ENCODE data around the gene MCOLN3.
"Not testable (repeated sequence)": the region's sequence is repeated elsewhere in the genome, so short reads cannot be mapped to it uniquely, and the experiment has no call there.

The MCOLN3 gene

DNA sequence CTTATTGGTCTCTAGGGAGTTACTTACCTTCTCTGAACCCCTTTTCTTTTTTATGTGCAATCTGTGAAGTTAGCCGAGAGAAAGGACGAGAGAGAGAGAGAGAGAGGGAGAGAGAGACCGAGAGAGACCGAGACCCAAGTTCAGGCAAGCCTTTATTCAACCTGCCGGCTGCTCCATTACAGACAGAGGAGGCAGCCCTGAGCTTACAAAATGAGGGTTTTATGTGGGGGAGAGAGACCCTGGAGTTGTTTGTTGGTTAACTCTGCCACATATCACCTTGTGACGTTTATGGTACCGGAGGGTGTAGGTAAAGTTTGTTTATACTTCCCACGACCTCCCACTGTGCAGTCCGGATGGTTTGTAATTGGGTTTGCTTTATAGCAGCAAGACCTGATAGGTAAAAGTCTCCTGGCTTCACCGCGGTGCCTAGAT, 1.5 kb upstream of the MCOLN3 start:
- DNase-seq (ENCODE audit: low read depth): no peak

DNA sequence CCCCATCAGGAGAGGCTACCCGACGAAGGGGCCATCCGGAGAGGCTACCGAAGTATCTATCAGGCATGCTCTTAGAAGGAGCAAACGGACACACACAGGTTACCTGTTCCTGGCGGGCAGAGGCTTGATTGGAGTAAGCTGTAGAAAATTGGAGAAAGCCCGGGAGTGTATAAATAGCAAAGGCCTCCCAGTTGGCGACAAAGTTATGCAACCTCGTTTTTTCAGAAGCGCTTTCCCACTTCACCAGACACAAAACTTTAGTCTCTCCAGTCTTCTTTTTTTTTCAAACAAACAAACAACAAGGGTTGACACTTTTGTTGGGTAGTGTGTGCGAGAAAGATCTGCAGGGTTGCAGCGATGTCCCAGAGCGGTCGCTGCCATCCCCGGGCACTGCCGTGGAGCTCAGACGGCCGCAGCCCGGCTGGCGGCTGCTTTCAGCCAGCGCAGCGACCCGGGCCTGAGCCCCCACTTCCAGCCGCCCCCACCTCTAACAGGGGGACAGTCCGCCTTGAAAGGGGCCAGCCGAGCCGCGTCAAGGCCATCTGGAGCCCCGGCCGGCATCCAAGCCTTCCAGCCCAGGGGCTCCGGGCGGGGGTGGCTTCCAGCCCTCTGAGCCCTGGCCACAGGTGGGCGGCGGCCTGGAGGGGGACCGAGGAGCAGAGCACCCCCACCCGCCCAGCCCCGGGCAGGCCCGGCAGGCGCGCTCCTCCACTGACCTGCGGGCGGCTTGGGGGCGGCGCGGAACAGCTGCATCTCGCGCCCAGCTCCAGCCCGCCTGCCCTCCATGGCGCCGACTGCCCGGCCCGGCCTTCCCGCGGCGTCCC, 616 bp downstream of the MCOLN3 start:
- no peak for DNase-seq (ENCODE audit: low read depth)

DNA sequence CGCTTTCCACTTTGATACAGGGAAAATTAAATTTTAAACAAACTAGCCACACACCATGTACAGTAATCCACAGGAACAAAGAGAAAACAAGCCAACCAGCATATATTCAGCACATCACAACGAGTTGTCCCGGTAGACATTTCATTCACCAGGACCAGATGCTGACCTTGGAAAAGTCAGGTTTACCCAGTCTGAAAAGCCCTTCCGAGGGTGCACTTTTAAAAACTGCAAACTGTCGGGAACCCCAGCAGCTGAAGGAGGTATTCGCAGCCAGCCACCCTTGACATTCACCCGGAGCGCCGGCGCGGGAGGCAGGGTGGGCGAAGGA, 1.2 kb downstream of the MCOLN3 start:
- DNase-seq (ENCODE audit: low read depth): no peak

DNA sequence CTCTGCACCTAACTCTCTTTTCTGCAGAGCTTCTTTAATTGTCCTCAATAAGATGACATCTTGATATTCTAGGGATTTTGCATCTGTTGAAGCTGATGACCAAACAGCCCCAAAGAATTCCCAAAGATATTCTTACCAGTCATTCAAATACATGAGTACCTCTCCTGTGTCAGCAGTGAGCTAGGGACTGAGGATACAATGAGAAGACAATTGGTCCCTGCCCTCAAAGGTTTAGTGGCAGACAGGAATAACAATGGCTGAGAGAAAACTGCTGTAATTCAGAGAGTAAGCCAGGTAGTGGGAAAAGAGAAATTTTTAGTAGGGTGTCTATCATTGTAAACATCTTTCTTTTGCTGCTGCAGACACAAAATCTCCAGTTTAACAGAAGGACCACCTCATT, 5.9 kb downstream of the MCOLN3 start:
- no peak for DNase-seq (ENCODE audit: low read depth)

DNA sequence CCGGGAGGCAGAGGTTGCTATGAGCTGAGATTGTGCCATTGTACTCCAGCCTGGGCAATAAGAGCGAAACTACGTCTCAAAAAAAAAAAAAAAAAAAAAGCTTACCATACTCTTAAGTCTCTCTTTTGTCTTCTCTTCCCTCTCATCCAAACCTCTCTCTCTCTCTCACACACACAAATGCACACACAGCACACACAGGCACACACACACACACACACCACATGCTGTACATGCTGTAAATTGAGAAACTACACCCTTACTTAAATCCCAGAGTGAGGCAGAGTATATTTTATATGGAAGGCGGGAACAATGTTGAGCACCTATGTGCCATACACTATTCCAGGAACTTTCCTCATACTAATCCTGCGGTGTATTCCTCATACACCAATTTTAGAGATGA, 6.5 kb downstream of the MCOLN3 start:
- no peak for DNase-seq (ENCODE audit: low read depth)

GRCh38 chr1:85033221-85033620, 15.1 kb downstream of the MCOLN3 start:
- DNase-seq (ENCODE audit: low read depth): no peak

- DNase-seq (ENCODE audit: low read depth): no peak
Measured at GRCh38 chr1:85030536-85030935, 17.8 kb downstream of the MCOLN3 start.

DNA sequence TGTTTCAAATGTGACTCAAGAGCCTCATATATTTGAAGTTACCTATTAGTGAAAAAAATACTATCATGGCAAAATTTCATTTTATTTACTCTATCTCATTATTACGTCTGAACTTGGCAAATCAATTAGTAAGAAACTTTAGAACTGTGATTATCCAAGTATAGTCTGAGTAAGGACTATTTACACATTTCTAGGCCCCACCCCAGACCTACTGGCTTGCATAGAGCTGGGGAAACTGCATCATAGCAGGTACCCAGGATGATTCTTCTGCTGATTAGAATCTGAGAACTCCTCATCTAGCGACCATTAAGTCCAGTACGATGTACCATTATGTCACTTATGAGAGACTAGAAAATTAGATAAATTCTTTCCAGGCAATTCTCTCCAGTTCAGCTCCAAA, 20.1 kb downstream of the MCOLN3 start:
- DNase-seq (ENCODE audit: low read depth): no peak

DNA sequence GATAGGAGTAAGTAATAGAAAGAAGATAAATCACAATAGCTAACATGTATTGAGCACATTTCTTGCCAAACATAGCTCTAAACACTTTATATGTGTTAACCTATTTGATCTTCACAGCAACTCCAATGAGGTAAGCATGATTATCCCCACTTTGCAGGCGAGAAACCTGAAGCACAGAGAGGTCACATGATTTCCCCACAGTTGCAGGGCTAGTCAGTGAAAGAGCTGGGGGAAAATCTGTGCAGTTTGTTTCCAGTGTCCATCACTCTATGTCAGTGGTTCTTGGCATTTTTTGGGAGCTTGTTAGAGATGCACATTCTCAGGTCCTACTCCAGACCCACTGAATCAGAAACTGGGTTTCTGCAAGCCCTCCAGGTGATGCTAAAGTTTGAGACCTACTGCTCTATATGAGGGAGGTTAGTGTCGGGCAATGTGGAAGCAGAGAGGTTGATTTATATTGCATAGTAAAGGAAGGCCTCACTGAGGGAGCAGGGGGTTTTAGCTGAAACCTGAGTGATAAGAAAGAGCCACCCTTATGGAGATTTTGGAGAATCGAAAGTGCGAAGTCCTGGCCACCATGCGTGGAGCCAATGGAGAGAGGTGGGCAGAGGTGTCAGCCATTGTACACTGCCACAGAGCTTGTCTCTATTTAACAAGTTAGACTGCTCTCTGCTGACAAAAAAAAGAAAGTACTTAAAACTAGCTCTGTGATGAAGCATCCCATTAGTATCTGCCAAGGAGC, 20.9 kb downstream of the MCOLN3 start:
- DNase-seq (ENCODE audit: low read depth): no peak

DNA sequence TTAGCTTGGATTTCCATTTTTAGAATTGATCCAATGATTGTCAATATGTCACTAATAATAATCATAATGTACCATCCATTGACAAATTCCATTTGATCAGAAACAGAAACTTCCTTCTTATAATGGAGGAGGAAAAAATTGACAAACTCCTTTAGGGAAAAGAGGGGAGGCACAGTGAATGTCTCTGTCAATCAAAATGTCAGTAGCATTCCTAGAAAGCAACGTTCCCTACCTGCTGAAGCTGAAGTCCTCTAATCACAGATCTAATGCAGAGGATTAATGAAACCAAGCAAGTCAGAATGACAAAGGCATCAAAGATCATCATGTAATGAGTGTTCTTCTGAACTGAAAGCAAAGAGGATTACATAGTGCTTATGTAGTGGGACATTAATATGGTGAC, 22.4 kb downstream of the MCOLN3 start:
- no peak for DNase-seq (ENCODE audit: low read depth)

DNA sequence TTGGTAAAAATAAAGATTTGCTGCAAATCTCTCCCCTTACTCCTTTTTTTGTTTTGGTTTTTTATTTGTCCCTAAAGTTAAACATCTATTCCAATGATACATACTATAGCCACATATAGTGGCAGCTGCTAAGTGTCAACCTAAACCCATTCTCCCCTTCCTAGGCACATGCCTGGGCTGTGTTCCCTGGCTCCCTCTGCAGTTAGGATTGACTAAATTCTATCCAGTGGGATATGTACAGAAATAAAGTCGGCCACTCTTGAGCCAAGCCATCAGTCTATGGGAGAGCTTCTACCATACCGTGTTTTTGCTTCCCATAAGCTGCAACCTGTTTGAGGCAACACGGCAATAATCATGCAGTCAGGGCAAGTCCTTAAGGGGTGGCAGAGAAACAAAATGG, 23.6 kb downstream of the MCOLN3 start:
- no peak for DNase-seq (ENCODE audit: low read depth)

GRCh38 chr1:85022700-85023099, 25.6 kb downstream of the MCOLN3 start:
- no peak for DNase-seq (ENCODE audit: low read depth)

GRCh38 chr1:85019994-85020393, 28.3 kb downstream of the MCOLN3 start:
- no peak for DNase-seq (ENCODE audit: low read depth)

GRCh38 chr1:85015826-85016225, 32.5 kb downstream of the MCOLN3 start:
- DNase-seq (ENCODE audit: low read depth): no peak

DNA sequence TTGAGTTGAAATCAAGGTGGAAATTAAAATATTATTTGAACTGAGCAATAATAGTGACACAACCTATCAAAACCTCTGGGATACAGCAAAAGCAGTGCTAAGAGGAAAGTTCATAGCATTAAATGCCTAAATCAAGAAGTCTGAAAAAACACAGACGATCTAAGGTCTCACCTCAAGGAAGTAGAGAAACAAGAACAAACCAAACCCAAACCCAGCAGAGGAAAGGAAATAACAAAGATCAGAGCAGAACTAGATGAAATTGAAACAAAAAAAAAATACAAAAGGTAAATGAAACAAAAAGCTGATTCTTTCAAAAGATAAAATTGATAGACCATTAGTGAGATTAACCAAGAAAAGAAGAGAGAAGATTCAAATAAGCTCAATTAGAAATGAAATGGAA, 42.7 kb downstream of the MCOLN3 start:
- DNase-seq (ENCODE audit: low read depth): not testable (repeated sequence)

GRCh38 chr1:85001742-85002141, 46.6 kb downstream of the MCOLN3 start:
- no peak for DNase-seq (ENCODE audit: low read depth)

DNA sequence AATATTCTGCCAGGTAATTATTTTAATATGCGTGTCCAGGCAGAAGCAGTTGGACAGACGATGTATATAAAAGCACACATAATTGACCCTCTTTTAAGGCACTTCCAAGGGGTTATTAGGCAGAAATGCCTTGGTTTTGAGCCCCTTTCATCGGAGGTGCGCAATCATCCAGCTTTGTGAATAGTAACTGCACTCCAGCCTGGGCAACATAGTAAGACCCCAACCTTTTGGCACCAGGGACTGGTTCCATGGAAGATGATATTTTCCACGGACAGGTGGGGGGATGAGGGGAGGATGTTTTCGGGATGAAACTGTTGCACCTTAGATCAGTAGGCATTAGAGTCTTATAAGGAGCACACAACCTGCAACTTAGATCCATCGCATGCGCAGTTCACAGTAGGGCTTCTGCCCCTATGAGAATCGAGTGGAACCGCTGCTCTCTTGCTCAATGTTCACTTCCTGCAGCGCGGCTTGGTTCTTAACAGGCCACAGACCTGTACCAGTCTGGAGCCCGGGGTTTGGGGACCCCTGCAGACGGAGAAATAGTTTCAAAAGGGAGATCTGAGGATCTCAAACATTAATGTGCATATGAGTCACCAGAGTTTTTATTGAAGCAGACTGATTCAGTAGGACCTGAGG, 49.5 kb downstream of the MCOLN3 start:
- DNase-seq (ENCODE audit: low read depth): no peak

DNA sequence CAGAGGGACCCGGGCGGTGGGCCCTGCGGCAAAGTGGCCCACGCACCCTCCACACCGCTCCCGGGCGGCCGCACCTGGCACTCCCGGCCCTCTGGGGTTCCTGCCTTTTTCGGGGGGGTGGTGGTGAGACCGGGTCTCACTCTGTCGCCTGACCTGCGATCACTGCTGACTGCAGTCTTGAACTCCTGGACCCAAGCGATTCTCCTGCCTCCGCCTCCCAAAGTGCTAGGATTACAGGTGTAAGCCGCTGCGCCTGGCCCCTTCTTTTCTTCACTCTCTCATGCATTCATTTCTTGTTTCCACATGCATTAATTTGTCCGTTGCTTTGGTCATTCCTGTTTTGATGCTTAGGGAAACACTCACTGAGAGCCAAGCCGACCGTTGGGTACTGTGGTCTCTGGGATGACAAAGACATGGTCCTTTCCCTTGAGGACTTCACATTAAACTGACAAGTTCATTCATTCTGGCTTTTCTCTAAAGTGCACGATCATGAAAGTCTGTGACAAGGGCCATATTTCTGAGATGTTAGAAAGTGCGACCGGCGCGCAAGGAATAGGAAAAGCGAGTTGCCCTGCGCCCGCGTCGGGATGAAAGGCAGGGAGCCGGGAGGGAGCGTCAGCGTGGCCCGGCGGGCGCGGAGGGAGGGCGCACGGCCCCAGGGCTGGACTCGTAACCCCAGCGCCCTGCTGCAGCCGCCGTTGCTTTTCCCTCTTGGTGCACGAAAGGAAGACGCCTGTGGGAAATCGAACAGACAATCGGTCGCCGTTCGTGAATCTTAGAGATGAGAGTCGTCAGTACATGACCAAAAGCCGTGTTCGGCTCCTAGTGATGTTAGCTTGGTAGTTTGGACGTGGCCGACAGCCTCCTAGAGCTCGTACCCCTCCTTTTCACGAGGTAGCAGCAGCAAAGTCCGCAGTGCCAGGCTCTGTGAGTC, 50.4 kb downstream of the MCOLN3 start:
- no peak for DNase-seq (ENCODE audit: low read depth)

DNA sequence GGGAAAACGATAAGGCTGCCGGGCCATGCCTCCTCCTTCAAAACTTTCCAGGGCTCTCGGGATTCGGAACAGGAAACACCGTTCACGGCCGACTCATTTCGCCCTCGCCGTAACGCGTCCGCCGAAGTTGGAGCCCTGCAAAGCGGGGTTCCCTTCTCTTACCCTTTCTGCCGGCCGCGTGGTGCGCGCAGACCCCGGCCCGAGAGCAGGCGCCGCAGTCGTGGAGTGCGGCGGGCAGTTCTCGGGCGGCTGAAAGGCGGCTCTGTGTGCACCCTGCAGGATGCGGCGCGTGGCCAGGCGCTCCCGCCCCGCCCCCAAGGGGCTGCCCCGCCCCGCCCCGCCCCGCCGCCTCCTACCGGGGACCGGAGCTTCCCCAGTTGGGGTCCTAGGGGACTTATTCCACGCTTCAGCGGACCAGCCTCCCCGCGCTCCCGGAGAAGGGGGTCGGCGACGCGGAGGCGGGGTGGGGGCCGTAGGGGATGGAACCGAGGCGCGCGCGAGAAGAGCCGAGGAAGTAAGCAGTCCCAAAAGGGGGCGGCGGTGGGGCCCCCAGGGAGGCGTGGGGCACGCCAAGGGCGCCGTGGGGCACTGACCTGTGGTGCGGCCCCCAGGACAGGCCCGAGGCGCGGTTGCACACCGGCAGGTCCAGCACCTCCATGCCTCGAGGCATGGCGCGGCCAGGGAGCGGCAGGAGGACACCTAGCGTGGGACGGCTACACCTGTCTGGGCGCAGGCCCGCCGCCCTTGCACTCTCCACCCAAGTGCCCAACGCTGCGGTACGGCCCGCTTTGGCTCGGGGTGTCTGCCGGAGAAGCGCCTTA, 51.2 kb downstream of the MCOLN3 start, which contains the start of gene MCOLN2:
TSS of gene MCOLN2 (minus strand) at position 268 of the 821 bp plus-strand sequence. CDS start at position 27, 241 bp downstream.
- no peak for DNase-seq (ENCODE audit: low read depth)

GRCh38 chr1:84995484-84996334, 52.6 kb downstream of the MCOLN3 start:
- no peak for DNase-seq (ENCODE audit: low read depth)

Data from CMK (cell line).